HepG2 (cell line): Measurements from ENCODE around the gene SYNPO. TPM values are rescaled to one million over a fixed set of nuclear protein-coding genes. Genes with fewer than 3 reads are reported as not detected.

Experiments used
- ATAC-seq: fragments of 200-7000 bp; cut with Tn5 transposase; 3 replicates; pipeline ENCODE4 v1.9.1; 2020; ENCODE audit warnings: mild to moderate bottlenecking, moderate library complexity
- BruUV-seq: library from RNA; stranded (reverse); fragments of 400-500 nt; replicated peaks from 2 replicates; lab custom pipeline; 2021; lab: Mats Ljungman, UMichigan
- CTCF ChIA-PET: fragments of 300-600 bp; formaldehyde crosslinking; extraction: SDS; loops from one replicate; lab custom pipeline; 2021; ENCODE audit warnings: low total read pairs, inconsistent platforms, low intra/inter-chr PET ratio; lab: Yijun Ruan, JAX
- POLR2A ChIA-PET: fragments of 350-600 bp; sonication (Branson Sonifier 250); formaldehyde crosslinking; loops from one replicate; lab custom pipeline; 2020; ENCODE audit warnings: antibody characterized with exemption, inconsistent platforms; lab: Yijun Ruan, JAX
- DNase-seq: peaks from one replicate; pipeline ENCODE4 v3.0.0-alpha.2; 2015; ENCODE audit warnings: low spot score
- FAIRE-seq: peaks from 3 replicates; lab custom pipeline; 2011; peaks lifted over from hg19 to GRCh38; lab: Jason Lieb, UNC
- H2AFZ ChIP-seq: one replicate; pipeline ENCODE4 v1.6.1; 2011; ENCODE audit warnings: low read length, inconsistent platforms
- H3K27ac ChIP-seq: fragments of 300-600 bp; 3 replicates; pipeline ENCODE4 v1.8.0; 2011; ENCODE audit warnings: mixed run types, mild to moderate bottlenecking, mixed read lengths, low read length, inconsistent platforms; ENCODE audit not compliant: insufficient read depth; ENCODE audit errors: extremely low read length
- H3K27me3 ChIP-seq, 2 experiments: fragments of 200-600 bp in 1 of 2; 2 replicates in 1 of 2; 3 replicates in 1 of 2; pipeline versions ENCODE4 v1.6.0 to v1.8.0; 2011; ENCODE audit warnings: low read length in 2 of 2, mild to moderate bottlenecking in 2 of 2, moderate library complexity in 2 of 2, inconsistent platforms in 1 of 2; ENCODE audit not compliant: insufficient read depth in 2 of 2, control insufficient read depth in 1 of 2
- H3K36me3 ChIP-seq, 2 experiments: fragments of 200-600 bp in 1 of 2; replicated peaks in 1 of 2; 2 replicates in 1 of 2; 3 replicates in 1 of 2; pipeline versions ENCODE4 v1.5.1 to v1.8.0; 2011; ENCODE audit warnings: low read length in 2 of 2, inconsistent platforms in 1 of 2; ENCODE audit not compliant: insufficient read depth in 2 of 2, control insufficient read depth in 1 of 2
- H3K4me1 ChIP-seq: 2 replicates; pipeline ENCODE4 v1.5.1; 2012; ENCODE audit warnings: low read length, inconsistent platforms; ENCODE audit not compliant: insufficient read depth
- H3K4me2 ChIP-seq: 2 replicates; pipeline ENCODE4 v1.6.0; 2011; ENCODE audit warnings: low read depth, low read length, inconsistent platforms
- H3K4me3 ChIP-seq, 3 experiments: fragments of 200-600 bp in 1 of 3; sonication (generic), shearing (Covaris generic) in 1 of 3; replicated peaks in 1 of 3; 2 replicates each; pipeline ENCODE4 v1.5.1; 2011 to 2016; ENCODE audit warnings: low read length in 3 of 3, inconsistent platforms in 2 of 3, low read depth in 2 of 3, mild to moderate bottlenecking in 2 of 3, control low read depth in 1 of 3, mixed read lengths in 1 of 3; ENCODE audit not compliant: insufficient read depth in 1 of 3
- H3K79me2 ChIP-seq: one replicate; pipeline ENCODE4 v1.6.1; 2011; ENCODE audit warnings: low read length, inconsistent platforms; ENCODE audit not compliant: insufficient read depth
- H3K9ac ChIP-seq: 2 replicates; pipeline ENCODE4 v1.6.0; 2011; ENCODE audit warnings: mild to moderate bottlenecking, low read depth, low read length, inconsistent platforms; ENCODE audit not compliant: insufficient read depth
- H3K9me3 ChIP-seq: 2 replicates; pipeline ENCODE4 v1.5.1; 2012; ENCODE audit warnings: mild to moderate bottlenecking, low read length
- H4K20me1 ChIP-seq: 2 replicates; pipeline ENCODE4 v1.6.0; 2011; ENCODE audit warnings: inconsistent platforms, mild to moderate bottlenecking, low read length, moderate library complexity; ENCODE audit not compliant: insufficient read depth
- ARHGAP35 ChIP-seq: sonication (generic); formaldehyde crosslinking; IDR thresholded peaks from 2 replicates; pipeline ENCODE4 v1.9.0; 2022; ENCODE audit warnings: mild to moderate bottlenecking, inconsistent platforms, moderate library complexity, missing genetic modification reagents, borderline replicate concordance
- DRAP1 ChIP-seq: IDR thresholded peaks from 2 replicates; pipeline ENCODE4 v1.6.1; 2016; ENCODE audit warnings: missing genetic modification reagents, missing compliant biosample characterization
- E2F5 ChIP-seq: sonication (generic); formaldehyde crosslinking; conservative IDR thresholded peaks from 2 replicates; pipeline ENCODE4 v1.4.0; 2020; ENCODE audit warnings: missing genetic modification reagents
- ELF3 ChIP-seq: IDR thresholded peaks from 2 replicates; pipeline ENCODE4 v1.6.1; 2016; ENCODE audit warnings: missing genetic modification reagents, missing compliant biosample characterization
- KMT2B ChIP-seq: IDR thresholded peaks from 2 replicates; pipeline ENCODE4 v1.6.1; 2016; ENCODE audit warnings: missing genetic modification reagents, missing compliant biosample characterization
- ONECUT2 ChIP-seq: sonication (generic); formaldehyde crosslinking; IDR thresholded peaks from 2 replicates; pipeline ENCODE4 v1.4.0; 2020; ENCODE audit warnings: missing genetic modification reagents
- POLR2AphosphoS5 ChIP-seq: IDR thresholded peaks from 2 replicates; pipeline ENCODE4 v1.6.1; 2012; ENCODE audit warnings: low read depth, low read length
- RXRA ChIP-seq: sonication (generic); formaldehyde crosslinking; IDR thresholded peaks from 2 replicates; pipeline ENCODE4 v1.5.1; 2020; ENCODE audit warnings: missing genetic modification reagents
- SSRP1 ChIP-seq: IDR thresholded peaks from 2 replicates; pipeline ENCODE4 v1.6.1; 2016; ENCODE audit warnings: control low read depth
- TFDP2 ChIP-seq: sonication (generic); formaldehyde crosslinking; IDR thresholded peaks from 2 replicates; pipeline ENCODE4 v1.4.0; 2020; ENCODE audit warnings: missing genetic modification reagents
- ZFP41 ChIP-seq: sonication (generic); formaldehyde crosslinking; IDR thresholded peaks from 2 replicates; pipeline ENCODE4 v1.4.0; 2020; ENCODE audit warnings: mild to moderate bottlenecking, missing genetic modification reagents, borderline replicate concordance
- ZNF263 ChIP-seq: sonication (generic); formaldehyde crosslinking; IDR thresholded peaks from 2 replicates; pipeline ENCODE4 v1.4.0; 2020; ENCODE audit warnings: missing genetic modification reagents
- ZNF552 ChIP-seq: sonication (generic); formaldehyde crosslinking; IDR thresholded peaks from 2 replicates; pipeline ENCODE4 v1.9.0; 2022; ENCODE audit warnings: missing genetic modification reagents, mild to moderate bottlenecking, borderline replicate concordance
- WGBS: methylation state at CpG from one replicate; pipeline ENCODE4 v1.1.6; 2017; ENCODE audit warnings: low lambda C conversion rate; 5-methylcytosine and 5-hydroxymethylcytosine counted together
- in situ Hi-C: cut with HindIII; loops from 2 replicates; pipeline ENCODE4 v1.10.0; 2017; ENCODE audit warnings: low pct_unique_long_range_greater_than_20kb; ENCODE audit not compliant: extremely low pct_ligation_motif_present
- intact Hi-C: fragments of 100-400 bp; cut with micrococcal nuclease; formaldehyde crosslinking; loops from one replicate; pipeline ENCODE4 v1.10.0; 2022; ENCODE audit not compliant: unreplicated experiment
- polyA plus RNA-seq, 8 experiments: library from polyadenylated mRNA; depleted of rRNA in 3 of 8; stranded (reverse) in 7 of 8; unstranded in 1 of 8; fragments of >200 nt; fragmentation: Illumina TruSeq in 4 of 8; extraction: Trizol in 4 of 8; gene quantifications; 2 replicates each; pipeline versions ENCODE4 v1.2.1 to v1.2.3, GENCODE V29; 2011 to 2016; ENCODE audit warnings: low read depth in 4 of 8, missing spikeins in 1 of 8, mixed read lengths in 1 of 8; ENCODE audit not compliant: insufficient read depth in 1 of 8
- total RNA-seq, 5 experiments: library from RNA; depleted of rRNA; stranded (reverse); fragments of >200 nt; fragmentation: Illumina TruSeq; extraction: Trizol; gene quantifications; 2 replicates each; pipeline ENCODE4 v1.2.3, GENCODE V29; 2016; ENCODE audit warnings: low read depth in 1 of 5
- TF ChIP-seq, protein P1 (sequence below): sonication (generic); formaldehyde crosslinking; IDR thresholded peaks from 2 replicates; pipeline ENCODE4 v1.5.0; 2020; ENCODE audit warnings: missing genetic modification reagents, mild to moderate bottlenecking, borderline replicate concordance
- TF ChIP-seq, protein P2 (sequence below): sonication (generic); formaldehyde crosslinking; conservative IDR thresholded peaks from 2 replicates; pipeline ENCODE4 v1.4.0; 2020; ENCODE audit warnings: missing genetic modification reagents

SYNPO gene
- total and polyA plus RNA-seq, 2 of the 13 experiments (the other 11 are each of a cell fraction or from before 2014, with no cell fraction given): 0.09 to 0.30 TPM

DNA sequence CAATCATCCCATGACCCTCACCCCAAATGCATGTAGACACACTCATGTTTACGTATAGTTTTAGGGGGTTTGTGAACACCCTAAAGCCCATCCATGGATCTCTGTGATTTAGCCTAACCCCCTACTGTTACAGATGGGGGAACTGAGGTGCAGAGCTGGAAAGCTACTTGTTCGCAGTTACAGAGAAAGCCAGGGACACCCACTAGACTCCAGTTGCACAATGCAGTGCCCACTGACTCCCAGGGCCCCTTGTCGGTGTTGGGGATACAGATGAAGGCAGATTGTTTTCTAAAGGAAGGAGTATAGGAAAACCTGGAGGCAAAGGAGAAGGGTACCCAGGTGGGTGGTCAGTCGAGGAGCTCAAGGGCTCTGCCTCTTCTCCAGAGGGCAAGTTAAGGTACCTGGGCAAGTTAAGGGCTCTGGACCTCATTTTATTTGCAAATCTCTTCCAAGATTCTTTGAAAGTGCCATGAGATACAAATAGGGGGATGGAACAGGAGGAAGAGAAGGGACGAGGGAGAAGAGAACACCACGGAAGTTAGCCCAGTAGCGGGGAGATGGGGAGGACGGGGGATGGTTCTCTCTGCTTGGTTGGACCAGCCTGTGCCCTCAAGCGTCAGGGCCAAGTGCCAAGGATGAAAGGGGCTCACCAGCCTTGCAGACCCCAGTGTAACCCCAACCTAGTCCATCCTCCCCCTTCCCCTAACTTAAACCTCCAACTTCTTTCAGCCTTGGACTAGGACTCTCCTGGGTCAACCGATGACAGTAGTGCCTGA lies 21.5 kb downstream of the SYNPO start:
- H3K27me3 ChIP-seq: peaks cover 4 to 30% of the 10 kb centered on the region in 2 experiments; a peak in 4 of 5 replicates
- FAIRE-seq (no peak), DNase-seq (no peak), ATAC-seq (no peak)
- no peaks in the 10 kb centered on the region for H3K36me3 ChIP-seq
- no peak overlapping the region for H3K9ac ChIP-seq
- no peak for TF ChIP-seq ZFP41
- no peak for TF ChIP-seq SSRP1 (CRISPR knock-in tag)
- TF ChIP-seq, protein P1, sequence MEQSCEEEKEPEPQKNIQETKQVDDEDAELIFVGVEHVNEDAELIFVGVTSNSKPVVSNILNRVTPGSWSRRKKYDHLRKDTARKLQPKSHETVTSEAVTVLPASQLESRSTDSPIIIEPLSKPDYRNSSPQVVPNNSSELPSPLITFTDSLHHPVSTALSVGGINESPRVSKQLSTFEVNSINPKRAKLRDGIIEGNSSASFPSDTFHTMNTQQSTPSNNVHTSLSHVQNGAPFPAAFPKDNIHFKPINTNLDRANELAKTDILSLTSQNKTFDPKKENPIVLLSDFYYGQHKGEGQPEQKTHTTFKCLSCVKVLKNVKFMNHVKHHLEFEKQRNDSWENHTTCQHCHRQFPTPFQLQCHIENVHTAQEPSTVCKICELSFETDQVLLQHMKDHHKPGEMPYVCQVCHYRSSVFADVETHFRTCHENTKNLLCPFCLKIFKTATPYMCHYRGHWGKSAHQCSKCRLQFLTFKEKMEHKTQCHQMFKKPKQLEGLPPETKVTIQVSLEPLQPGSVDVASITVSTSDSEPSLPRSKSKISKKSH (CRISPR knock-in tag): no peak
- no peak for TF ChIP-seq RXRA (CRISPR knock-in tag)
- TF ChIP-seq E2F5 (CRISPR knock-in tag): no peak
- no peak for TF ChIP-seq ONECUT2 (CRISPR knock-in tag)
- no peak for TF ChIP-seq ZNF552
- no peak for TF ChIP-seq ZNF263 (CRISPR knock-in tag)
- TF ChIP-seq ARHGAP35: no peak
- TF ChIP-seq, protein P2, sequence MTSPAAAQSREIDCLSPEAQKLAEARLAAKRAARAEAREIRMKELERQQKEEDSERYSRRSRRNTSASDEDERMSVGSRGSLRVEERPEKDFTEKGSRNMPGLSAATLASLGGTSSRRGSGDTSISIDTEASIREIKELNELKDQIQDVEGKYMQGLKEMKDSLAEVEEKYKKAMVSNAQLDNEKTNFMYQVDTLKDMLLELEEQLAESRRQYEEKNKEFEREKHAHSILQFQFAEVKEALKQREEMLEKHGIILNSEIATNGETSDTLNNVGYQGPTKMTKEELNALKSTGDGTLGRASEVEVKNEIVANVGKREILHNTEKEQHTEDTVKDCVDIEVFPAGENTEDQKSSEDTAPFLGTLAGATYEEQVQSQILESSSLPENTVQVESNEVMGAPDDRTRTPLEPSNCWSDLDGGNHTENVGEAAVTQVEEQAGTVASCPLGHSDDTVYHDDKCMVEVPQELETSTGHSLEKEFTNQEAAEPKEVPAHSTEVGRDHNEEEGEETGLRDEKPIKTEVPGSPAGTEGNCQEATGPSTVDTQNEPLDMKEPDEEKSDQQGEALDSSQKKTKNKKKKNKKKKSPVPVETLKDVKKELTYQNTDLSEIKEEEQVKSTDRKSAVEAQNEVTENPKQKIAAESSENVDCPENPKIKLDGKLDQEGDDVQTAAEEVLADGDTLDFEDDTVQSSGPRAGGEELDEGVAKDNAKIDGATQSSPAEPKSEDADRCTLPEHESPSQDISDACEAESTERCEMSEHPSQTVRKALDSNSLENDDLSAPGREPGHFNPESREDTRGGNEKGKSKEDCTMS: no peak
- no peak for TF ChIP-seq ELF3 (CRISPR knock-in tag)
- TF ChIP-seq POLR2AphosphoS5: no peak
- TF ChIP-seq KMT2B: no peak
- TF ChIP-seq TFDP2 (CRISPR knock-in tag): no peak
- TF ChIP-seq DRAP1 (CRISPR knock-in tag): no peak
- intact Hi-C loops: no loop called here
- peaks cover 10% of the 10 kb centered on the region for H3K4me1 ChIP-seq
- no peak overlapping the region for H3K4me3 ChIP-seq
- H3K79me2 ChIP-seq: no peaks in the 10 kb centered on the region
- in situ Hi-C loops: loop anchor here (25.0 kb wide), 1 partner anchor 200 kb away; no protein-coding TSS in a partner anchor
- H4K20me1 ChIP-seq: no peaks in the 10 kb centered on the region
- no peak overlapping the region for H3K4me2 ChIP-seq
- BruUV-seq: no TSS peak
- ChIA-PET CTCF (no interaction called here), POLR2A (no interaction called here)
- H3K27ac ChIP-seq: no peak overlapping the region
- WGBS: 18% methylated on average over 10 of the region's 10 CpGs
- H3K9me3 ChIP-seq: no peaks in the 10 kb centered on the region
- no peak overlapping the region for H2AFZ ChIP-seq
